Uterus (tissue), 4 donors: ENCODE results near the gene USP11. TPM values are rescaled to one million over a fixed set of nuclear protein-coding genes. Genes with fewer than 3 reads are reported as not detected.
"Not testable (repeated sequence)": the region's sequence is repeated elsewhere in the genome, so short reads cannot be mapped to it uniquely, and the experiment has no call there.

Experiments
- DNase-seq, 2 donors: peaks; one replicate each; pipeline ENCODE4 v3.0.0-alpha.2; 2019 to 2020
- H3K27ac ChIP-seq, 2 donors: fragments of 200-600 bp; sonication (generic); 1 replicate in 1 of 2; 2 replicates in 1 of 2; pipeline ENCODE4 v1.5.1; 2016 to 2018
- H3K27me3 ChIP-seq, 2 donors: fragments of 200-600 bp; sonication (generic); one replicate each; pipeline ENCODE4 v1.5.1; 2018 to 2019; ENCODE audit warnings: control low read depth in 1 of 2
- H3K36me3 ChIP-seq, 2 donors: fragments of 200-600 bp; sonication (generic); one replicate each; pipeline ENCODE4 v1.5.1; 2019; ENCODE audit warnings: control low read depth in 1 of 2
- H3K4me1 ChIP-seq, 2 donors: fragments of 200-600 bp; sonication (generic); one replicate each; pipeline ENCODE4 v1.5.1; 2018 to 2019; ENCODE audit warnings: control low read depth in 1 of 2
- H3K4me3 ChIP-seq, 2 donors: fragments of 200-600 bp; sonication (generic); 1 replicate in 1 of 2; 2 replicates in 1 of 2; pipeline ENCODE4 v1.5.1; 2018 to 2019; ENCODE audit warnings: mild to moderate bottlenecking in 1 of 2
- H3K9me3 ChIP-seq, 2 donors: fragments of 200-600 bp; sonication (generic); one replicate each; pipeline ENCODE4 v1.5.1; 2019; ENCODE audit warnings: control low read depth in 1 of 2
- POLR2A ChIP-seq, 2 donors: fragments of 450-650 bp; IDR thresholded peaks; one replicate each; pipeline ENCODE4 v1.6.1; 2016; ENCODE audit warnings: antibody characterized with exemption in 2 of 2, mild to moderate bottlenecking in 1 of 2, moderate library complexity in 1 of 2
- intact Hi-C: fragments of 100-400 bp; cut with DNase I; formaldehyde crosslinking; loops from one replicate; pipeline ENCODE4 v1.15.1; 2023; ENCODE audit warnings: low total_unique reads
- total RNA-seq, 4 donors: library from RNA; depleted of rRNA in 3 of 4; stranded (reverse); fragments of >200 nt in 3 of 4; gene quantifications; one replicate each; pipeline versions ENCODE4 v1.1.0 to v1.2.4, GENCODE V29; 2014 to 2023
- TF ChIP-seq, protein P1 (sequence below), 4 experiments: fragments of 200-600 bp in 2 of 4; fragments of 450-650 bp in 2 of 4; sonication (generic) in 2 of 4; IDR thresholded peaks; one replicate each; pipeline ENCODE4 v1.5.1; 2016 to 2019; ENCODE audit warnings: antibody characterized with exemption in 4 of 4, mild to moderate bottlenecking in 2 of 4, moderate library complexity in 1 of 4
- donor health status: DM: yes; HTN: yes; CAD: no.

The USP11 gene
- total RNA-seq, 4 donors from 2014 or later, result 53.2 to 181 (median 135) TPM

- Histone ChIP-seq H3K4me1 (no peaks in the 10 kb centered on the region), H3K4me3 (no peak overlapping the region), H3K27ac (no peak overlapping the region), H3K9me3 (no peaks in the 10 kb centered on the region), H3K27me3 (no peaks in the 10 kb centered on the region), H3K36me3 (no peaks in the 10 kb centered on the region)
- TF ChIP-seq, protein P1, sequence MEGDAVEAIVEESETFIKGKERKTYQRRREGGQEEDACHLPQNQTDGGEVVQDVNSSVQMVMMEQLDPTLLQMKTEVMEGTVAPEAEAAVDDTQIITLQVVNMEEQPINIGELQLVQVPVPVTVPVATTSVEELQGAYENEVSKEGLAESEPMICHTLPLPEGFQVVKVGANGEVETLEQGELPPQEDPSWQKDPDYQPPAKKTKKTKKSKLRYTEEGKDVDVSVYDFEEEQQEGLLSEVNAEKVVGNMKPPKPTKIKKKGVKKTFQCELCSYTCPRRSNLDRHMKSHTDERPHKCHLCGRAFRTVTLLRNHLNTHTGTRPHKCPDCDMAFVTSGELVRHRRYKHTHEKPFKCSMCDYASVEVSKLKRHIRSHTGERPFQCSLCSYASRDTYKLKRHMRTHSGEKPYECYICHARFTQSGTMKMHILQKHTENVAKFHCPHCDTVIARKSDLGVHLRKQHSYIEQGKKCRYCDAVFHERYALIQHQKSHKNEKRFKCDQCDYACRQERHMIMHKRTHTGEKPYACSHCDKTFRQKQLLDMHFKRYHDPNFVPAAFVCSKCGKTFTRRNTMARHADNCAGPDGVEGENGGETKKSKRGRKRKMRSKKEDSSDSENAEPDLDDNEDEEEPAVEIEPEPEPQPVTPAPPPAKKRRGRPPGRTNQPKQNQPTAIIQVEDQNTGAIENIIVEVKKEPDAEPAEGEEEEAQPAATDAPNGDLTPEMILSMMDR (IDR thresholded peaks at IDR 0.05), result no peak
- no peak for TF ChIP-seq POLR2A (IDR thresholded peaks at IDR 0.05)
- no peak for DNase-seq
- intact Hi-C loops, result no loop called here
Measured at GRCh38 chrX:47250017-47250347, 17.2 kb downstream of the USP11 start.

DNA sequence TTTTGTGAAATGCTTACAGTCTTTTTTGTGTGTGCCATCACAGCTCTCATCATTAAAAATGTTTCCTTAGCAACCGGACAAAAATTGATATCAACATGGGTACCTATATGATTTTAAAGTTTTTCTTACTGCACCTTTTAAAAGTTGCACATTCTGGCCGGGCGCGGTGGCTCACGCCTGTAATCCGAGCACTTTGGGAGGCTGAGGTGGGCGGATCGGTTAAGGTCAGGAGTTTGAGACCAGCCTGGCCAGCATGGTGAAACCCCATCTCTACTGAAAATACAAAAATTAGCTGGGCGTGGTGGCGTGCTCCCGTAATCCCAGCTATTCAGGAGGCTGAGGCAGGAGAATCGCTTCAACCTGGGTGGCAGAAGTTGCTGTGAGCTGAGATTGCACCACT lies 24.8 kb downstream of the USP11 start:
- intact Hi-C loops, H3K27ac ChIP-seq, H3K4me1 ChIP-seq, DNase-seq, H3K9me3 ChIP-seq, H3K27me3 ChIP-seq, H3K4me3 ChIP-seq, H3K36me3 ChIP-seq: not testable (repeated sequence)

GRCh38 chrX:47264483-47265173 lies 31.8 kb downstream of the USP11 start:
- Histone ChIP-seq H3K36me3 (no peaks in the 10 kb centered on the region), H3K27ac (peak overlapping the region in 1 of 2 donors; percentile 3), H3K4me3 (no peak overlapping the region), H3K9me3 (no peaks in the 10 kb centered on the region), H3K4me1 (no peaks in the 10 kb centered on the region), H3K27me3 (peaks cover 0 to 11% of the 10 kb centered on the region in 2 donors)
- intact Hi-C loops, result no loop called here
- TF ChIP-seq POLR2A (IDR thresholded peaks at IDR 0.05), result no peak
- TF ChIP-seq, protein P1 (IDR thresholded peaks at IDR 0.05), result no peak
- DNase-seq, result no peak

- Histone ChIP-seq H3K4me1 (no peaks in the 10 kb centered on the region), H3K27me3 (peaks cover 0 to 11% of the 10 kb centered on the region in 2 donors), H3K9me3 (no peaks in the 10 kb centered on the region), H3K36me3 (no peaks in the 10 kb centered on the region), H3K27ac (no peak overlapping the region), H3K4me3 (no peak overlapping the region)
- intact Hi-C loops, result no loop called here
- TF ChIP-seq POLR2A (IDR thresholded peaks at IDR 0.05), result no peak
- TF ChIP-seq, protein P1 (IDR thresholded peaks at IDR 0.05), result no peak
- DNase-seq, result no peak
Measured at GRCh38 chrX:47266643-47267042, 33.8 kb downstream of the USP11 start.

DNA sequence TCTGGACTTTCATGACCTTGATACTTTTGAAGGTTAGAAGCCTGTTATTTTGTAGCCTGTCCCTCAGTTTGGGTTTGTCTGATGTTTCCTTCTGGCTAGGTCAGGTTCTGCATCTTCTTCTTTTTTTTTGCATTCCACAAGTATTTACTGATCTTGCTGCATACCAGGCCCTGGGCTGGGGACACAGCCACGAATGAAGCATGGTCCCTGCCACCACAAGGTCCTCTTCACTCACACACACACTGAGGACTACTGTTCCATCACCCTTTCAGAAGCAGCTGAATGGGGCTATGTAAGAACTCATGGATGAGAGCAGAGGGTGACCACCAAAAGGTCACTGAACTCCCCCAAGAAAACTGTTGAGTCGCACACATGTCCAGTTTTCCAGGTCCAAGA lies 39.2 kb downstream of the USP11 start:
- no peaks in the 10 kb centered on the region for H3K9me3 ChIP-seq
- TF ChIP-seq, protein P1 (IDR thresholded peaks at IDR 0.05), result no peak
- TF ChIP-seq POLR2A (IDR thresholded peaks at IDR 0.05), result no peak
- no peak overlapping the region for H3K4me3 ChIP-seq
- intact Hi-C loops, result no loop called here
- no peak overlapping the region for H3K27ac ChIP-seq
- no peak for DNase-seq
- H3K4me1 ChIP-seq, result no peaks in the 10 kb centered on the region
- peaks cover 0 to 8% of the 10 kb centered on the region in 2 donors for H3K27me3 ChIP-seq
- H3K36me3 ChIP-seq, result no peaks in the 10 kb centered on the region
